ENCODE measurements around the gene PACRG. TPM values are rescaled to one million over a fixed set of nuclear protein-coding genes. Genes with fewer than 3 reads are reported as not detected.

Gene PACRG
- total RNA-seq, 1 donor from 2014 or later, result 9.7 TPM

DNA sequence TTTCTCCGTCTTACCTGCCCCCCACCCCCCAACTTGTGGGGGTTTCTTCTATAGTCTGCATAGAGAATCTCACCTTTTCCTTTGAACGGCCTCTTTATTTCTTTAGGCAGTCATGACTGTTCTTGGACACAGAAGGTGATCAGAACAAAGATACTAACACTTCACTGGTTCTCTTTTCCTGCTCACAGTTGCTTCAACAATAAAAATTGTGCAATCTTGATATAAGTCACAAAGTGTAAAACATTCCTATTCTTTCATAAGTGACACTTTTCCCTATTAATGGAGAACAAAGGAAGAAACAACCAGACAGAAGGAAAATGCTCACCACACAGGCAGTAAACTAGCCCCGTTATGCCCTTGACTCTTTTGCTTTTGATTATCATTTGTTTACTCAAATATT lies 448.3 kb downstream of the PACRG start:
- no peak for DNase-seq (ENCODE audit: low spot score)

GRCh38 chr6:163177007-163177406 lies 449.2 kb downstream of the PACRG start:
- no peak for DNase-seq (ENCODE audit: low spot score)

DNA sequence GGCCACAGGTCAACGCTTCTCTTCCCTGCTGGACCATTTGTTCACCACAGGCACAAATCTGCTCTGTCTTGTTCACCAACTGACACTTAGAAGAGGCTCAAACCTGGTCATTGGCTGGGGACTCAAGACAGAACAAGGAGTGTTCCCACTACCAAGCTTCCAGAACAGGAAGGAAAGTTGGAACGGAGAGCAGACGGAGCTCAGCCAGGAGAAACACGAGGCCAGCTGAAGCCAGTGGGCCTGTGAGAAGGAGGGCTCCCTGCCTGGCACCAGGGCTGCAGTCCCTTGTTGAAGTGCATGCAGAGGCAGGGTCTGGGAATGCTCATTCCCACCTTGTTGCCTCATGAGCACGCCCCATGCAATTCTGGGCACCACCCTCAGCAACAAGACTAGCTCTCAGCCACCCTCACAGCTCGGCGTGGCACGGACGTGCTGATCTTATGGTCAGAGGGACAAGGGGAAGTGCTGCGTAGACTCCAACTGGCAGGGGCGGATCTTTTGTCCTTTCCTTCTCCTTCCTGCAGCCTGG lies 450.2 kb downstream of the PACRG start:
- no peak for DNase-seq (ENCODE audit: low spot score)

DNA sequence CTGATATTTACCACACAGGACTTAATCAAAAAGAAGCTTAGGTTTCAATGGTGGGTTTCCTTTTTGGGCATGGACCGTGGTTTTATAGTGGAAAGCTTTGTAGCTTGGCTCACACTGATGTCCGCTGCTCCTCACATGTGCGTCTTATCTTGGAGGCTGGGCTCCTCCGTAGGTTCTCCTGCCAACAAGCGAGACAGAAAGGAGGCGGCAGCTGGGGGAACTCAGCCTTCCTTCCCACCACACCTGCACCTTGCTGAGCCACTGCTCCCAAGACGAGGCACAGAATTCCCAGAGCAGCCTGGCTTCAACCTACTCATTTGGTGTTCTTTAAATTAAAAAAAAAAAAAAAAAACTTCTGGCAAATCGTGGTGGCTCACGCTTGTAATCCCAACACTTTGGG lies 451.3 kb downstream of the PACRG start:
- DNase-seq (ENCODE audit: low spot score), result no peak

DNA sequence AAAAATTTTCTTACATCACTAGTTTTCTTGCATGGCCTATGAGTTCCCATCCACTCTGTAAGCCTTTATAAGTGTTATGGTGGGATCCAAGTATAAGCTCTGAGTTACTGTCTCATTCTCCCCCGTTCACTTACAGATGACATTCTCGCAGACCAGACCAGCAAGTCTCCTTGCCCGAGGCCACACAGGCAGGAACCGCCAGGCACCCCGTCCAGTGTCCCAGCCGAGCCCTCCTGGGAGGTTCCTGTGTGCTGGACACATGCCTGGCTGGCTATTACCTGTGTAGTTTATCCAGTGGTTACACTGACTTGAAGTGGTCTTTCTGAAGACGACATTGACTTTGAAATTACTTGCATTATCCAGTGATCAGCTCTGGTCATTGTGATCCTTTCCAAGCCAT lies 451.9 kb downstream of the PACRG start:
- no peak for DNase-seq (ENCODE audit: low spot score)

GRCh38 chr6:163180874-163181541 lies 453.2 kb downstream of the PACRG start:
- peak; percentile 75 for DNase-seq (ENCODE audit: low spot score)

- DNase-seq (ENCODE audit: low spot score), result no peak
These were observed 453.9 kb downstream of the PACRG start for GRCh38 chr6:163181666-163182180.

DNA sequence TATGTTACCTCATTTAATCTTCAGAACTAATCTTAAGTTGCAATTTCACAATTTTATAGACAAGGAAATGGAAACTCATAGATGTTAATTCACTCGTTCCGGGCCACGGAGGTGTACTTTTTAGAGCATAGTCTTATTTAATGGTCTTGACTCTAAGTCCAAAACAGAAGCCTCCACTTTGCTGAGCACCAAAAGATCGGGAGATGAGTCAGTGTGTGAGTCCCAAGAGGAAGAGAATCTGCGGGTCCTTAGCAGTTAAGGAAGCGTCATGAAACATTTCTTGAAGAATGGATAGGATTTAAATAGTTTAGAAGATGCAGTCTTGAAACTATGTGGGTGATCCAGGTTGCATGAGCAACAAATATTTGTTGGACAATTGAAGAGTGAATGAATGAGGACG lies 454.9 kb downstream of the PACRG start:
- no peak for DNase-seq (ENCODE audit: low spot score)

DNA sequence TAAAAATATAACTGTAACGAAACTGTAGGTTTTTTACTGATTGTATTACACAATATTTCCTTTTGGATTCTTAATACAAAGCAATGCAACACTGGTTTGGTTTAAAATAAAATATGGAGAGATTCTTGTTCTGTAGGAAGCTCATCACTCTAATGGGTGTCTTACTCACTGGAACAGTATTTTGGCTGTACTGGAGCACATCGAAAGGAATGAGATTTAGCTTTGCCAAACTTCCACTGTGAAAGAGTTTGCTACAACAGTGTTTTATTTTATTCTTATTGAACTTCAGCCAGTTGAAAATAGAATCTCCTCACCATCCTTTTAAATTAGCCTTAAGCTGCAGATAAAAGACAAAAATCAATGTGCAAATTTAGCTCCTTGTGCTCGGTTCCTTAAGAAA lies 456.0 kb downstream of the PACRG start:
- no peak for DNase-seq (ENCODE audit: low spot score)

- DNase-seq (ENCODE audit: low spot score), result no peak
These were observed 458.0 kb downstream of the PACRG start for GRCh38 chr6:163185744-163186143.

GRCh38 chr6:163186527-163186926 lies 458.8 kb downstream of the PACRG start:
- DNase-seq (ENCODE audit: low spot score), result no peak

DNA sequence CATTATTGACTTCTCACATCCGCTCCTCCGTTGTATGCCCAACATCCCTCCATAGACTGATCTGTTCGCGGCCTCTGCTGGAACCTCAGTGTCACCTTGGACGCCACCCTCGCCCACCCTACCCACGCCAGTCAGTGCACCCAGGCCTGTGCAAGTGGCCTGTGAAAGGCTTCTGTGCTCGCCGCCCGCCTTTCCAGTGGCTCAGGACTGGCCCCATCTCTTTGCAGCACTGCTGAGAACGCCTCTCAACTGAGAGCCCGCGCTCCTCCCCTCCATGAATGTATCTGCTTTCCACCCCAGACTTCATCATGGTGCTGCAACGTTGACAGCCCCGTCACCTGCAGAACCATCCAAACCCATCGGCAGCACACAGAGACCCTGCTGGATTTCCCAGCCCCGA lies 459.4 kb downstream of the PACRG start:
- no peak for DNase-seq (ENCODE audit: low spot score)

GRCh38 chr6:163187606-163188005 lies 459.8 kb downstream of the PACRG start:
- DNase-seq (ENCODE audit: low spot score), result no peak

GRCh38 chr6:163188746-163189145 lies 461.0 kb downstream of the PACRG start:
- no peak for DNase-seq (ENCODE audit: low spot score)

GRCh38 chr6:163189609-163190008 lies 461.8 kb downstream of the PACRG start:
- no peak for DNase-seq (ENCODE audit: low spot score)

GRCh38 chr6:163190786-163191185 lies 463.0 kb downstream of the PACRG start:
- DNase-seq (ENCODE audit: low spot score), result no peak

- no peak for DNase-seq (ENCODE audit: low spot score)
These were observed 464.1 kb downstream of the PACRG start for GRCh38 chr6:163191704-163192537.

DNA sequence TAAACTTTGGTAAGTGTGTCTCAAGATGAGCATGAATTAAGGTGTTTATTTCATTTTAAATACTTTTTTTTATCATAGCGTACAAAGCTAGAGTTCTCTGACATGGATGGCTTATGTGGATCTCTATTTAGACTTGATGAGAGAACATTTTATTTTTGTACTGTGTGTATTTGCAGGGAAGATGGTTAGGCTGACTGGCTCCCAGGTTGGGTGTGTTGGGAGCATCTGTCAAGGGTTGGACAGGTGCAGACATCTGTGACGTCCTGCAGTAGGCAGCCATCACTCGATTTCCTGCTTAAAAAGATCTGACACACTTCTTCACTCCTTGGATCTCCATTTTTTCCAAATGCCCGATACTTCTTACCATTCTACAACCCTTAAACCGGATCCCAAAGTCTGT lies 464.8 kb downstream of the PACRG start:
- DNase-seq (ENCODE audit: low spot score), result no peak

DNA sequence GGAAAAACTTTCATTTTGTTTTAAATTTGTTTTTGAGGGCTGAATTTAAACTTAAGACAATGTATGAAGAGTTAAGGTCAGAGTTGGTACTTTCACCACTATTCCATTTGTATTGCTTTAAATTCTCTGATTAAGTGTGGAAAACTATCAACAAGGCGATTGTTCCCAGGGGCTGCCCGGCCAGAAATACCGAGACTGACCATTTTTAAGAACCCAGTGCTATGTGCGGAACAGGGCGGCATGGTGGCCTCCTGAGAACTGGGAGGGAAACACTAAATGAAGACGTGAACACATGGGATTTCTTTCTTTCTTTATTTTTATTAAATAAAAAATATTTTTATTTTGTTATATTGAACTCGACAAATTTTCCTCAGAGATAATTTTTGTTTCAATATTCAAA lies 465.6 kb downstream of the PACRG start:
- DNase-seq (ENCODE audit: low spot score), result no peak

GRCh38 chr6:163195721-163196691 lies 468.2 kb downstream of the PACRG start:
- DNase-seq (ENCODE audit: low spot score), result no peak

- no peak for DNase-seq (ENCODE audit: low spot score)
These were observed 470.1 kb downstream of the PACRG start for GRCh38 chr6:163197839-163198238.

- DNase-seq (ENCODE audit: low spot score), result no peak
These were observed 470.6 kb downstream of the PACRG start for GRCh38 chr6:163198396-163198795.
